Mesenchymal stem cell (in vitro differentiated cells and primary cell): ENCODE results near the gene CD34.

Experiments
- DNase-seq: peaks from one replicate; pipeline ENCODE4 v3.0.0-alpha.2; 2013
- H2AFZ ChIP-seq: one replicate; pipeline ENCODE4 v1.6.1; 2013; ENCODE audit warnings: low read depth, mild to moderate bottlenecking, control low read depth, inconsistent platforms, low read length, moderate library complexity
- H2AK5ac ChIP-seq: 2 replicates; pipeline ENCODE4 v1.6.1; 2013; ENCODE audit warnings: low read length, moderate library complexity, mild to moderate bottlenecking, inconsistent platforms; ENCODE audit not compliant: severe bottlenecking
- H2BK120ac ChIP-seq: one replicate; pipeline ENCODE4 v1.6.1; 2013; ENCODE audit warnings: low read depth, mild to moderate bottlenecking, inconsistent platforms, low read length, moderate library complexity
- H2BK12ac ChIP-seq, 2 experiments: one replicate each; pipeline ENCODE4 v1.6.1; 2013; ENCODE audit warnings: inconsistent platforms in 2 of 2, low read length in 2 of 2, mild to moderate bottlenecking in 2 of 2, moderate library complexity in 2 of 2, control low read depth in 1 of 2
- H2BK15ac ChIP-seq: one replicate; pipeline ENCODE4 v1.6.1; 2013; ENCODE audit warnings: mild to moderate bottlenecking, low read depth, inconsistent platforms; ENCODE audit not compliant: poor library complexity, severe bottlenecking
- H2BK5ac ChIP-seq: 2 replicates; pipeline ENCODE4 v1.6.1; 2013; ENCODE audit warnings: low read depth, mild to moderate bottlenecking, low read length, control low read depth, inconsistent platforms; ENCODE audit not compliant: poor library complexity, severe bottlenecking
- H3K14ac ChIP-seq, 2 experiments: one replicate each; pipeline ENCODE4 v1.6.1; 2013; ENCODE audit warnings: inconsistent platforms in 2 of 2, low read length in 2 of 2, control low read depth in 1 of 2, mild to moderate bottlenecking in 1 of 2, moderate library complexity in 1 of 2
- H3K18ac ChIP-seq, 2 experiments: one replicate each; pipeline ENCODE4 v1.6.1; 2013; ENCODE audit warnings: inconsistent platforms in 2 of 2, low read length in 2 of 2, control low read depth in 1 of 2, low read depth in 1 of 2, mild to moderate bottlenecking in 1 of 2
- H3K23ac ChIP-seq, 2 experiments: one replicate each; pipeline ENCODE4 v1.6.1; 2013; ENCODE audit warnings: inconsistent platforms in 2 of 2, low read length in 2 of 2, mild to moderate bottlenecking in 2 of 2, moderate library complexity in 2 of 2, control low read depth in 1 of 2
- H3K27ac ChIP-seq: 2 replicates; pipeline ENCODE4 v1.5.1; 2013; ENCODE audit warnings: mild to moderate bottlenecking, moderate library complexity, low read length, control low read depth, inconsistent platforms; ENCODE audit not compliant: poor library complexity, severe bottlenecking
- H3K27me3 ChIP-seq, 2 experiments: 2 replicates each; pipeline versions ENCODE4 v1.6.1 to v1.7.0; 2013; ENCODE audit warnings: low read length in 2 of 2, mild to moderate bottlenecking in 2 of 2, moderate library complexity in 2 of 2, control low read depth in 1 of 2, inconsistent platforms in 1 of 2; ENCODE audit not compliant: control insufficient read depth in 1 of 2, insufficient read depth in 1 of 2
- H3K36me3 ChIP-seq, 2 experiments: 2 replicates each; pipeline versions ENCODE4 v1.6.1 to v1.7.0; 2013; ENCODE audit warnings: low read length in 2 of 2, control low read depth in 1 of 2, inconsistent platforms in 1 of 2, low read depth in 1 of 2, mild to moderate bottlenecking in 1 of 2; ENCODE audit not compliant: insufficient read depth in 2 of 2, control insufficient read depth in 1 of 2
- H3K4ac ChIP-seq, 2 experiments: one replicate each; pipeline ENCODE4 v1.6.1; 2013; ENCODE audit warnings: inconsistent platforms in 2 of 2, low read length in 2 of 2, mild to moderate bottlenecking in 2 of 2, moderate library complexity in 2 of 2, control low read depth in 1 of 2, low read depth in 1 of 2
- H3K4me1 ChIP-seq: 2 replicates; pipeline ENCODE4 v1.6.1; 2013; ENCODE audit warnings: low read depth, low read length, control low read depth; ENCODE audit not compliant: control insufficient read depth, insufficient read depth
- H3K4me2 ChIP-seq: 2 replicates; pipeline ENCODE4 v1.6.1; 2013; ENCODE audit warnings: low read length, mild to moderate bottlenecking, inconsistent platforms; ENCODE audit not compliant: poor library complexity, severe bottlenecking
- H3K4me3 ChIP-seq, 2 experiments: 2 replicates each; pipeline versions ENCODE4 v1.5.1 to v1.7.0; 2013; ENCODE audit warnings: low read length in 2 of 2, mild to moderate bottlenecking in 2 of 2, control low read depth in 1 of 2, low read depth in 1 of 2; ENCODE audit not compliant: insufficient read depth in 1 of 2
- H3K79me1 ChIP-seq: replicated peaks from 2 replicates; pipeline ENCODE4 v1.6.1; 2013; ENCODE audit warnings: mild to moderate bottlenecking, control low read depth, low read length, inconsistent platforms; ENCODE audit not compliant: poor library complexity, severe bottlenecking
- H3K9ac ChIP-seq: 2 replicates; pipeline ENCODE4 v1.7.0; 2013; ENCODE audit warnings: mild to moderate bottlenecking, low read length, moderate library complexity
- H3K9me3 ChIP-seq: 2 replicates; pipeline ENCODE4 v1.7.0; 2013; ENCODE audit warnings: mild to moderate bottlenecking, low read length; ENCODE audit not compliant: control insufficient read depth
- H4K8ac ChIP-seq: one replicate; pipeline ENCODE4 v1.6.1; 2013; ENCODE audit warnings: inconsistent platforms, mild to moderate bottlenecking, low read length, moderate library complexity
- H4K91ac ChIP-seq: one replicate; pipeline ENCODE4 v1.6.1; 2013; ENCODE audit warnings: mild to moderate bottlenecking, low read length, inconsistent platforms
- WGBS: methylation state at CpG from one replicate; pipeline ENCODE4 v1.1.7; 2013; ENCODE audit warnings: mixed read lengths; 5-methylcytosine and 5-hydroxymethylcytosine counted together

Gene CD34

DNA sequence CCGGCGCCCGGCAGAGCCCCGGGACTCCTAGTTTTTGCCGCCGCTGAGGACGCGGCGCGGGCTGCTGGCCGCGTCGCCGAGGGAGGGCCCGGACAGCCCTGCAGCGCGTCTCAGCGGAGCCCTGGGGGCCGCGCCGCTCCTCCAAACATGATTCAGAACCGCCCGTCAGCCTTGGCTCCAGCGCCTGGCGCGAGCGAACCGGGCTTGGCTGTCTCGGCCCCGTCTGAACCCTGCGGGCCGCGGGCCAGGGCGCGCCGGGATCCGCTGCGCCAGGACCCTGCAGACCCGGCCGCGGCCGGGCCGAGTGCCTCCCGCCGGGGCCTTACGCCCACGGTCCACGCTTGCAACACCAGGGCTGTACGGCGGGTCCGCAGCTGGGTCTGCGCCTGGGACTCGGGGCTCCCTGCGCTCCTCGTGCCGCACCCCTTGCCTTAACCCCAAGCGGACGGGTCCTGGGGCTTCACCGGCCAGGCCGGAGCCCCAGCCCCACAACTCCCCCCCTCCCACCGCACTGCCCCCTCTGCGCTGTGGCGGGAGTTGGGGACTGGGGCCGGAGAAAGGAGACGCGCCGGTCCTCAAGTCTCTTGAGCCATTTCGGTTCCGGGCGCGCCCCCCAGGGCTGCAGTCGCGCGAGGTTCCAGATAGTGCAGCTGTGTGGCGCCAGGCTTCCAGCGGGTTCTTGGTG is 48.4 kb upstream of the CD34 start:
- Histone ChIP-seq H3K14ac (peak overlapping the region in 1 of 2 experiments; percentile 26), H2AFZ (peak overlapping the region; percentile 79), H3K36me3 (peaks cover 0 to 3% of the 10 kb centered on the region in 2 experiments), H4K8ac (peak overlapping the region; percentile 81), H3K9me3 (peaks cover 6% of the 10 kb centered on the region), H2BK12ac (no peak overlapping the region), H3K27ac (no peak overlapping the region), H3K4me1 (peaks cover 20% of the 10 kb centered on the region), H4K91ac (peak overlapping the region; percentile 37), H3K4me3 (peak overlapping the region; percentile 58 to 68), H3K27me3 (peaks cover 0 to 18% of the 10 kb centered on the region in 2 experiments), H2BK120ac (peak overlapping the region; percentile 42), H3K9ac (peak overlapping the region; percentile 77), H3K4ac (peak overlapping the region in 1 of 2 experiments; percentile 42), H2AK5ac (no peak overlapping the region), H3K4me2 (peak overlapping the region; percentile 96), H3K18ac (peak overlapping the region; percentile 37 to 83), H2BK5ac (no peak overlapping the region), H3K79me1 (no peaks in the 10 kb centered on the region), H2BK15ac (peak overlapping the region; percentile 89), H3K23ac (no peak overlapping the region)
- peak; percentile 58 for DNase-seq
- 3% methylated on average over 56 of the region's 76 CpGs for WGBS

DNA sequence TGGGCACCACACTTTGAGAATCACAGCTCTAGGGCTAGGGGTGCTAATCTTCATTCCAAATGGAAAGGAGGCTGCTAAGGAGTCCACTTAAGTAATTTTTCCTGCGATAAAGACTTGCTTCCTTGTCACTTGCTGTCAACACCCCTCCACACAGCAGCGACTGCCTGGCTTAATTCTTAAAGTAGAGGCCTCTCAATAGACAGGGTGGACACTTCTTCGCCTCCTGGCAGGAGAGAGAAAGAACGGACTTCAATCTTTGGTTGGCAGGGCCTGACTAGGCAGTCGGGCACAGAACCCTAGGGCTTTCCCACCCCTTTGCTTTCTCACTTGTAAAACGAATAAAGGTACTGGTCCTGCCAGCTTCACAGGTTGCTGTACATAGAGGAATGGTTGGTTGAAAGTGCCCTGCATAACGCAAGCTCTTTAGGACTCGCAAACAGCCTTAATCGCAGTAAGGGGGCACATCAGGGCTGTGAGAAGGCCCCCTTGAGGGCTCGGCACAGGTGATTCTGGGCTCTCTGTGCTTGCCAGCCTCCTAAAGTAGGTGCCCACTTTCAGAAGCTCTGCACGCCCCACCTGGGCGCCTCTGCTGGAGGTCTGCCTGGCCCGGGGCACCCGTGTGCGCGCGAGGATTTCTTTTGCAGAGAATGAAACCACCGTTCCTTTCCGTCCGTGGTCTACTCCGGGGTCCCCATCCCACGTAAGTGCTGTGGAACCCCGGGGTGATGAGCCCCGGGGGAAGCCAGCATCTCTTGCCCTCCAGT is 47.6 kb upstream of the CD34 start:
- peaks cover 12% of the 10 kb centered on the region for H3K9me3 ChIP-seq
- peak overlapping the region; percentile 96 for H3K4me2 ChIP-seq
- H3K4me3 ChIP-seq = peak overlapping the region; percentile 58 to 68
- no peak overlapping the region for H2BK120ac ChIP-seq
- H3K14ac ChIP-seq = no peak overlapping the region
- no peak overlapping the region for H2BK12ac ChIP-seq
- H3K4me1 ChIP-seq = peaks cover 15% of the 10 kb centered on the region
- peak overlapping the region; percentile 81 for H4K8ac ChIP-seq
- H3K27ac ChIP-seq = no peak overlapping the region
- no peak overlapping the region for H4K91ac ChIP-seq
- H2AK5ac ChIP-seq = no peak overlapping the region
- no peak overlapping the region for H3K23ac ChIP-seq
- peak overlapping the region in 1 of 2 experiments; percentile 42 for H3K4ac ChIP-seq
- DNase-seq = no peak
- peaks cover 0 to 18% of the 10 kb centered on the region in 2 experiments for H3K27me3 ChIP-seq
- WGBS = 55% methylated on average over 24 of the region's 24 CpGs
- no peaks in the 10 kb centered on the region for H3K36me3 ChIP-seq
- no peak overlapping the region for H2BK15ac ChIP-seq
- H2BK5ac ChIP-seq = no peak overlapping the region
- H3K79me1 ChIP-seq = no peaks in the 10 kb centered on the region
- peak overlapping the region in 1 of 2 experiments; percentile 37 for H3K18ac ChIP-seq
- peak overlapping the region; percentile 77 for H3K9ac ChIP-seq
- peak overlapping the region; percentile 7 for H2AFZ ChIP-seq

DNA sequence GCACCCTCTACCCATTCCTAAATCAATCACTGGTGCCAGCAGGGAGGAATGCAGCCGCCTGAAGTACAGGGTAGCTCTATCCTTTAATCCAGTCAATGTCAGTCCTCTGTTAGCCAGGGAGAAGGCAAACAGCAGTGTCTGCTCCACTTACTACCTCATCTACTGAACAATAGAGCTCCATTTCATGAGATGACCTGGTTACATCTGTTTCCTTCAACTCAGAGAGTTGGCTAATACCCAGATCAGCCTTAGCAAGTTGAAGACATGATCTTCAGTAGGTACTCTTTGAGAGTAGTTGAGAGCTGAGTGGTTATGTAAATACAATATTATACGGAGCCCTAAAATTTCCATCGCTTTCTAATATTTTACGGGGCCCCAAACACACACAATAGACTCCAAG is 46.1 kb upstream of the CD34 start:
- Histone ChIP-seq H3K4ac (no peak overlapping the region), H3K18ac (no peak overlapping the region), H4K91ac (no peak overlapping the region), H3K4me2 (no peak overlapping the region), H2BK12ac (no peak overlapping the region), H2BK5ac (no peak overlapping the region), H2BK15ac (no peak overlapping the region), H3K14ac (no peak overlapping the region), H3K4me3 (no peak overlapping the region), H3K27ac (no peak overlapping the region), H3K27me3 (peaks cover 0 to 21% of the 10 kb centered on the region in 2 experiments), H3K79me1 (no peaks in the 10 kb centered on the region), H4K8ac (no peak overlapping the region), H2BK120ac (no peak overlapping the region), H3K9me3 (peaks cover 12% of the 10 kb centered on the region), H2AFZ (no peak overlapping the region), H3K23ac (no peak overlapping the region), H3K9ac (no peak overlapping the region), H3K4me1 (peaks cover 9% of the 10 kb centered on the region), H3K36me3 (no peaks in the 10 kb centered on the region), H2AK5ac (no peak overlapping the region)
- WGBS = 66% methylated on average over 4 of the region's 4 CpGs
- DNase-seq = no peak

- no peak overlapping the region for H2BK120ac ChIP-seq
- no peak overlapping the region for H3K4ac ChIP-seq
- no peak overlapping the region for H4K8ac ChIP-seq
- no peak overlapping the region for H3K14ac ChIP-seq
- no peak overlapping the region for H3K4me2 ChIP-seq
- H2BK12ac ChIP-seq = no peak overlapping the region
- H2AK5ac ChIP-seq = no peak overlapping the region
- H2AFZ ChIP-seq = no peak overlapping the region
- no peak for DNase-seq
- no peak overlapping the region for H3K23ac ChIP-seq
- no peak overlapping the region for H3K4me3 ChIP-seq
- no peak overlapping the region for H2BK5ac ChIP-seq
- no peak overlapping the region for H2BK15ac ChIP-seq
- H3K4me1 ChIP-seq = peaks cover 2% of the 10 kb centered on the region
- peaks cover 12% of the 10 kb centered on the region for H3K9me3 ChIP-seq
- no peak overlapping the region for H3K27ac ChIP-seq
- no peaks in the 10 kb centered on the region for H3K36me3 ChIP-seq
- peaks cover 0 to 26% of the 10 kb centered on the region in 2 experiments for H3K27me3 ChIP-seq
- 100% methylated on average over 1 of the region's 1 CpG for WGBS
- H3K18ac ChIP-seq = no peak overlapping the region
- no peak overlapping the region for H4K91ac ChIP-seq
- H3K9ac ChIP-seq = no peak overlapping the region
- no peaks in the 10 kb centered on the region for H3K79me1 ChIP-seq
Measured at GRCh38 chr1:207954104-207954503, 43.2 kb upstream of the CD34 start.
